B cell (primary cell): ENCODE data around the gene SMG7.

Source experiments
- CTCF ChIP-seq: fragments of 200-600 bp; IDR thresholded peaks from one replicate; pipeline ENCODE4 v1.8.0; 2022; ENCODE audit warnings: antibody characterized with exemption, mild to moderate bottlenecking
- EZH2 ChIP-seq: IDR thresholded peaks from 2 replicates; pipeline ENCODE4 v1.6.1; 2012; ENCODE audit warnings: borderline replicate concordance, low read depth, mild to moderate bottlenecking, moderate library complexity, low read length; ENCODE audit not compliant: insufficient read depth, poor library complexity, severe bottlenecking

DNA sequence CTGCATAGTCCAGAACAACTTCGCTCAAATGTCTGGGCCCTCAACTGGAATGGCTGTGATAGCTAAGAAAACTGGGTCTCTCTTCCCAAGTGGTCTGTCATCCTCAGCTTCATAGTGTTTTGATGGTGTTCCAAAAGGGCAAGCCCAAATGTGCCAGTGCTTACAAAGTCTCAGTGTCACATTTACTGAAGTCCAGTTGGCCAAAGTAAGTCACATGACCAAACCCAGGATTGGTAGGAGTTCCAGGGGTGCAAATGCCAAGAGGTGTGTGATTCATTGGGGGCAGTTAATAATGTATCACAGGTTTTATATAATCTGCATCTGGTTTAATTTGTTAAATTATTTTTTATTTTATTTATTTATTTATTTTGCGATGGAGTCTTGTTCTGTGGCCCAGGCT is 24.9 kb downstream of the SMG7 start:
- no peak for TF ChIP-seq EZH2
- no peak for TF ChIP-seq CTCF
